Measurements from ENCODE around the gene EEF1AKMT1.

- no peak for TF ChIP-seq EZH2phosphoT487 (conservative IDR thresholded peaks at IDR 0.05; ENCODE audit: low read length)
- TF ChIP-seq, protein P1, sequence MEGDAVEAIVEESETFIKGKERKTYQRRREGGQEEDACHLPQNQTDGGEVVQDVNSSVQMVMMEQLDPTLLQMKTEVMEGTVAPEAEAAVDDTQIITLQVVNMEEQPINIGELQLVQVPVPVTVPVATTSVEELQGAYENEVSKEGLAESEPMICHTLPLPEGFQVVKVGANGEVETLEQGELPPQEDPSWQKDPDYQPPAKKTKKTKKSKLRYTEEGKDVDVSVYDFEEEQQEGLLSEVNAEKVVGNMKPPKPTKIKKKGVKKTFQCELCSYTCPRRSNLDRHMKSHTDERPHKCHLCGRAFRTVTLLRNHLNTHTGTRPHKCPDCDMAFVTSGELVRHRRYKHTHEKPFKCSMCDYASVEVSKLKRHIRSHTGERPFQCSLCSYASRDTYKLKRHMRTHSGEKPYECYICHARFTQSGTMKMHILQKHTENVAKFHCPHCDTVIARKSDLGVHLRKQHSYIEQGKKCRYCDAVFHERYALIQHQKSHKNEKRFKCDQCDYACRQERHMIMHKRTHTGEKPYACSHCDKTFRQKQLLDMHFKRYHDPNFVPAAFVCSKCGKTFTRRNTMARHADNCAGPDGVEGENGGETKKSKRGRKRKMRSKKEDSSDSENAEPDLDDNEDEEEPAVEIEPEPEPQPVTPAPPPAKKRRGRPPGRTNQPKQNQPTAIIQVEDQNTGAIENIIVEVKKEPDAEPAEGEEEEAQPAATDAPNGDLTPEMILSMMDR (IDR thresholded peaks at IDR 0.05; ENCODE audit: insufficient read depth, low read length, poor library complexity, severe bottlenecking), result no peak
These were observed 48.6 kb upstream of the EEF1AKMT1 start for GRCh38 chr13:20822406-20822805.

All from SU-DHL-6 (cell line).